ENCODE results near the gene ENTREP1.
"Not testable (repeated sequence)": the region's sequence is repeated elsewhere in the genome, so short reads cannot be mapped to it uniquely, and the experiment has no call there.

ENTREP1 gene

GRCh38 chr9:69377291-69377690 is 52.3 kb downstream of the ENTREP1 start:
- DNase-seq, result no peak

- DNase-seq, result no peak
Observed at GRCh38 chr9:69377981-69378380, 53.0 kb downstream of the ENTREP1 start.

GRCh38 chr9:69379270-69379982 is 54.4 kb downstream of the ENTREP1 start:
- no peak for DNase-seq

- no peak for DNase-seq
Observed at GRCh38 chr9:69380301-69380700, 55.3 kb downstream of the ENTREP1 start.

GRCh38 chr9:69380811-69381210 is 55.8 kb downstream of the ENTREP1 start:
- no peak for DNase-seq

- DNase-seq, result no peak
Observed at GRCh38 chr9:69382135-69382534, 57.1 kb downstream of the ENTREP1 start.

GRCh38 chr9:69385581-69386033 is 60.6 kb downstream of the ENTREP1 start:
- no peak for DNase-seq

- DNase-seq, result no peak
Observed at GRCh38 chr9:69386651-69387050, 61.6 kb downstream of the ENTREP1 start.

GRCh38 chr9:69388596-69388995 is 63.6 kb downstream of the ENTREP1 start:
- no peak for DNase-seq

- no peak for DNase-seq
Observed at GRCh38 chr9:69389437-69389995, 64.5 kb downstream of the ENTREP1 start.

- no peak for DNase-seq
Observed at GRCh38 chr9:69391487-69391886, 66.5 kb downstream of the ENTREP1 start.

GRCh38 chr9:69391946-69392345 is 66.9 kb downstream of the ENTREP1 start:
- no peak for DNase-seq

- no peak for DNase-seq
Observed at GRCh38 chr9:69392826-69393225, 67.8 kb downstream of the ENTREP1 start.

- no peak for DNase-seq
Observed at GRCh38 chr9:69393425-69393824, 68.4 kb downstream of the ENTREP1 start.

- no peak for DNase-seq
Observed at GRCh38 chr9:69395718-69396117, 70.7 kb downstream of the ENTREP1 start.

GRCh38 chr9:69396759-69397158 is 71.7 kb downstream of the ENTREP1 start:
- DNase-seq, result no peak

GRCh38 chr9:69397384-69398214 is 72.6 kb downstream of the ENTREP1 start:
- no peak for DNase-seq

GRCh38 chr9:69400470-69400869 is 75.5 kb downstream of the ENTREP1 start:
- DNase-seq, result no peak

- not testable (repeated sequence) for DNase-seq
Observed at GRCh38 chr9:69409936-69410335, 84.9 kb downstream of the ENTREP1 start.

GRCh38 chr9:69411246-69411645 is 86.2 kb downstream of the ENTREP1 start:
- no peak for DNase-seq

GRCh38 chr9:69411931-69412740 is 87.1 kb downstream of the ENTREP1 start:
- DNase-seq, result no peak

- DNase-seq, result no peak
Observed at GRCh38 chr9:69412741-69413150, 87.7 kb downstream of the ENTREP1 start.

Data from NCI-H524 treated with DMSO at 0.1 percent for 48 hours (cell line).